H1 (cell line): ENCODE results near the gene LMTK2. TPM values are rescaled to one million over a fixed set of nuclear protein-coding genes. Genes with fewer than 3 reads are reported as not detected.

Source experiments
- polyA plus RNA-seq, 7 experiments: library from polyadenylated mRNA; depleted of rRNA in 3 of 7; stranded (reverse) in 5 of 7; unstranded in 2 of 7; fragments of >200 nt in 5 of 7; fragments of 200-250 nt in 2 of 7; gene quantifications; 1 replicate in 5 of 7; 2 replicates in 1 of 7; 4 replicates in 1 of 7; pipeline versions ENCODE4 v1.2.1 to v1.2.3, GENCODE V29; 2011 to 2013; ENCODE audit warnings: missing spikeins in 2 of 7, mixed read lengths in 2 of 7
- total RNA-seq: library from RNA; stranded (reverse); fragmentation: NEBNext Ultra II Directional; extraction: Animal tissue kit (Norgen Biotek cat#: 25700); gene quantifications from 2 replicates; pipeline ENCODE4 v1.2.1, GENCODE V29; 2021
- TF ChIP-seq, protein P1 (sequence below): fragments of 300-600 bp; sonication (generic); IDR thresholded peaks from 2 replicates; pipeline ENCODE4 v1.7.1; 2012; ENCODE audit warnings: low read length, moderate library complexity, mild to moderate bottlenecking, inconsistent platforms; ENCODE audit not compliant: insufficient replicate concordance

Gene LMTK2
- total and polyA plus RNA-seq, 2 of the 8 experiments (the other 6 are each of a cell fraction or from before 2014, with no cell fraction given): 9.7 to 30.7 TPM

GRCh38 chr7:98230746-98231471, 124.2 kb downstream of the LMTK2 start (continued):
- TF ChIP-seq, protein P1, sequence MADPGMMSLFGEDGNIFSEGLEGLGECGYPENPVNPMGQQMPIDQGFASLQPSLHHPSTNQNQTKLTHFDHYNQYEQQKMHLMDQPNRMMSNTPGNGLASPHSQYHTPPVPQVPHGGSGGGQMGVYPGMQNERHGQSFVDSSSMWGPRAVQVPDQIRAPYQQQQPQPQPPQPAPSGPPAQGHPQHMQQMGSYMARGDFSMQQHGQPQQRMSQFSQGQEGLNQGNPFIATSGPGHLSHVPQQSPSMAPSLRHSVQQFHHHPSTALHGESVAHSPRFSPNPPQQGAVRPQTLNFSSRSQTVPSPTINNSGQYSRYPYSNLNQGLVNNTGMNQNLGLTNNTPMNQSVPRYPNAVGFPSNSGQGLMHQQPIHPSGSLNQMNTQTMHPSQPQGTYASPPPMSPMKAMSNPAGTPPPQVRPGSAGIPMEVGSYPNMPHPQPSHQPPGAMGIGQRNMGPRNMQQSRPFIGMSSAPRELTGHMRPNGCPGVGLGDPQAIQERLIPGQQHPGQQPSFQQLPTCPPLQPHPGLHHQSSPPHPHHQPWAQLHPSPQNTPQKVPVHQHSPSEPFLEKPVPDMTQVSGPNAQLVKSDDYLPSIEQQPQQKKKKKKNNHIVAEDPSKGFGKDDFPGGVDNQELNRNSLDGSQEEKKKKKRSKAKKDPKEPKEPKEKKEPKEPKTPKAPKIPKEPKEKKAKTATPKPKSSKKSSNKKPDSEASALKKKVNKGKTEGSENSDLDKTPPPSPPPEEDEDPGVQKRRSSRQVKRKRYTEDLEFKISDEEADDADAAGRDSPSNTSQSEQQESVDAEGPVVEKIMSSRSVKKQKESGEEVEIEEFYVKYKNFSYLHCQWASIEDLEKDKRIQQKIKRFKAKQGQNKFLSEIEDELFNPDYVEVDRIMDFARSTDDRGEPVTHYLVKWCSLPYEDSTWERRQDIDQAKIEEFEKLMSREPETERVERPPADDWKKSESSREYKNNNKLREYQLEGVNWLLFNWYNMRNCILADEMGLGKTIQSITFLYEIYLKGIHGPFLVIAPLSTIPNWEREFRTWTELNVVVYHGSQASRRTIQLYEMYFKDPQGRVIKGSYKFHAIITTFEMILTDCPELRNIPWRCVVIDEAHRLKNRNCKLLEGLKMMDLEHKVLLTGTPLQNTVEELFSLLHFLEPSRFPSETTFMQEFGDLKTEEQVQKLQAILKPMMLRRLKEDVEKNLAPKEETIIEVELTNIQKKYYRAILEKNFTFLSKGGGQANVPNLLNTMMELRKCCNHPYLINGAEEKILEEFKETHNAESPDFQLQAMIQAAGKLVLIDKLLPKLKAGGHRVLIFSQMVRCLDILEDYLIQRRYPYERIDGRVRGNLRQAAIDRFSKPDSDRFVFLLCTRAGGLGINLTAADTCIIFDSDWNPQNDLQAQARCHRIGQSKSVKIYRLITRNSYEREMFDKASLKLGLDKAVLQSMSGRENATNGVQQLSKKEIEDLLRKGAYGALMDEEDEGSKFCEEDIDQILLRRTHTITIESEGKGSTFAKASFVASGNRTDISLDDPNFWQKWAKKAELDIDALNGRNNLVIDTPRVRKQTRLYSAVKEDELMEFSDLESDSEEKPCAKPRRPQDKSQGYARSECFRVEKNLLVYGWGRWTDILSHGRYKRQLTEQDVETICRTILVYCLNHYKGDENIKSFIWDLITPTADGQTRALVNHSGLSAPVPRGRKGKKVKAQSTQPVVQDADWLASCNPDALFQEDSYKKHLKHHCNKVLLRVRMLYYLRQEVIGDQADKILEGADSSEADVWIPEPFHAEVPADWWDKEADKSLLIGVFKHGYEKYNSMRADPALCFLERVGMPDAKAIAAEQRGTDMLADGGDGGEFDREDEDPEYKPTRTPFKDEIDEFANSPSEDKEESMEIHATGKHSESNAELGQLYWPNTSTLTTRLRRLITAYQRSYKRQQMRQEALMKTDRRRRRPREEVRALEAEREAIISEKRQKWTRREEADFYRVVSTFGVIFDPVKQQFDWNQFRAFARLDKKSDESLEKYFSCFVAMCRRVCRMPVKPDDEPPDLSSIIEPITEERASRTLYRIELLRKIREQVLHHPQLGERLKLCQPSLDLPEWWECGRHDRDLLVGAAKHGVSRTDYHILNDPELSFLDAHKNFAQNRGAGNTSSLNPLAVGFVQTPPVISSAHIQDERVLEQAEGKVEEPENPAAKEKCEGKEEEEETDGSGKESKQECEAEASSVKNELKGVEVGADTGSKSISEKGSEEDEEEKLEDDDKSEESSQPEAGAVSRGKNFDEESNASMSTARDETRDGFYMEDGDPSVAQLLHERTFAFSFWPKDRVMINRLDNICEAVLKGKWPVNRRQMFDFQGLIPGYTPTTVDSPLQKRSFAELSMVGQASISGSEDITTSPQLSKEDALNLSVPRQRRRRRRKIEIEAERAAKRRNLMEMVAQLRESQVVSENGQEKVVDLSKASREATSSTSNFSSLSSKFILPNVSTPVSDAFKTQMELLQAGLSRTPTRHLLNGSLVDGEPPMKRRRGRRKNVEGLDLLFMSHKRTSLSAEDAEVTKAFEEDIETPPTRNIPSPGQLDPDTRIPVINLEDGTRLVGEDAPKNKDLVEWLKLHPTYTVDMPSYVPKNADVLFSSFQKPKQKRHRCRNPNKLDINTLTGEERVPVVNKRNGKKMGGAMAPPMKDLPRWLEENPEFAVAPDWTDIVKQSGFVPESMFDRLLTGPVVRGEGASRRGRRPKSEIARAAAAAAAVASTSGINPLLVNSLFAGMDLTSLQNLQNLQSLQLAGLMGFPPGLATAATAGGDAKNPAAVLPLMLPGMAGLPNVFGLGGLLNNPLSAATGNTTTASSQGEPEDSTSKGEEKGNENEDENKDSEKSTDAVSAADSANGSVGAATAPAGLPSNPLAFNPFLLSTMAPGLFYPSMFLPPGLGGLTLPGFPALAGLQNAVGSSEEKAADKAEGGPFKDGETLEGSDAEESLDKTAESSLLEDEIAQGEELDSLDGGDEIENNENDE: no peak
